ENCODE results near the gene LDLRAD4.

GRCh38 chr18:13377496-13377895 is 158.9 kb downstream of the LDLRAD4 start:
- TF ChIP-seq CTCF (IDR thresholded peaks at IDR 0.05) (no peak), POLR2A (IDR thresholded peaks at IDR 0.05) (no peak)

Data from lower leg skin (tissue), 3 donors.